ENCODE measurements around the gene AAK1.
"Not testable (repeated sequence)": the region's sequence is repeated elsewhere in the genome, so short reads cannot be mapped to it uniquely, and the experiment has no call there.

The AAK1 gene

DNA sequence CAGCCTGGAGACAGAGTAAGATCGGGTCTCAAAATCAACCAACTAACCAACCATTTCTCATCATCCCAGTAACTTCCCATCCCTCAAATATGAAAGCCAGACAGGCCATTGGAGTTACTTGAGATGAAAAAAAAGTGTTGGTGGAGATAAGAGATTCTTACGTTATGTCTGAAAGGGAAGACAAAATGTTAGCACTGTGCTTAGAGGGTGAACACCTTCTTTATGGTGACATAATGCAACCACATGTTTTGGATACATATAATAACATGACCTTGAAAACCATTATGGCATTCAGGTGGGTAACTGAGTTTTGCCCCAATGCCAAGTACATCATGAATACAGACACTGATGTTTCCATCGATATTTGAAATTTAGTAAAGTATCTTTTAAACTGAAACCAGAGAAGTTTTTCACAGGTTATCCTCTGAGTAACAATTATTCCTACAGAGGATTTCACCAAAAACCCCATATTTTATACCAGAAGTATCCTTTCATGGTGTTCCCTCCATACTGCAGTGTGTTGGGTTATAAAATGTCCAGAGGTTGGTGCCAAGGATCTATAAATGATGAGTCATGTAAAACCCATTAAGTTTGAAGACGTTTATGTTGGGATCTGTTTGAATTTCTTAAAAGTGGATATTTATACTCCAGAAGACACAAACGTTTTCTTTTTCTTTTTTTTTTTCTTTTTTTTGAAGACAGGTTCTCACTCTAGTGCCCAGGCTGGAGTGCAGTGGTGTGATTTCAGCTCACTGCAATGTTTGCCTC is 45.5 kb downstream of the AAK1 start:
- no peak for DNase-seq (ENCODE audit: low spot score)

DNA sequence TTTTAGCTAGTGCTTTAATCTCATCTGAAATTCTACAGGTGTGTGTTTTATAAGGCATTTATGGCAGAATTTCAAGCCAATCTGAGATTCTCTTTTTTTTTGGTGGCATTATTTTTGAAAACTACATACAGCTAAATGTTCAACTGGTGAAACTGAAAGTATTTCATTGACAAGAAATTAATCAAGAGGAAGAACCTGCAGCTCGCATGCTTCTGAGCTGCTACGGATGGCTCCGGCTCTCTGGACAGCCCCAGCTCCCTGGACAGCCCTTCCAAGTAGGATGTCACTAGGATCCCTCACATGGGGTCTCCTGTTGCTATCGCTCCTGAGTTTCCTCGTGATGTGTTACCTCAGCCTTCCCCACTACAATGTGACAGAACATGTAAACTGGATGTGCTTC is 46.4 kb downstream of the AAK1 start:
- no peak for DNase-seq (ENCODE audit: low spot score)

DNA sequence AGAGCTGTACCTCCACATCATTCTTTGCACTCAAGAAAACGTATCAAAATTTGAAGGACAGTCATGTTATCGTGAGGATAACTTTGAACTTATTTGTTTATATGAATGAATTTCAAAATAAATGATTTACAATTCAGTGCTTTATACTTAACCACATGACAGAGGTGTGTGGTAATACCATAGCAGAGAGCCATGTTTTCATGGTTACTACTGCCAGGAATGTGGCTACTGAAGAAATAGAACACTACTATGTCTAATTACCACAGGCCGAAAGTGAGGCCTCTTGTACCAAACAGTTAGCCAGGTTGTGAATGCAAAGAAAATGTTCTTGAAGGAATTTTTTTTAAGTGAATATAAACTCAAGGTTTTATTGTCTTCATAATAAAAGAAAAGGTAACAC is 49.2 kb downstream of the AAK1 start:
- DNase-seq (ENCODE audit: low spot score): no peak

DNA sequence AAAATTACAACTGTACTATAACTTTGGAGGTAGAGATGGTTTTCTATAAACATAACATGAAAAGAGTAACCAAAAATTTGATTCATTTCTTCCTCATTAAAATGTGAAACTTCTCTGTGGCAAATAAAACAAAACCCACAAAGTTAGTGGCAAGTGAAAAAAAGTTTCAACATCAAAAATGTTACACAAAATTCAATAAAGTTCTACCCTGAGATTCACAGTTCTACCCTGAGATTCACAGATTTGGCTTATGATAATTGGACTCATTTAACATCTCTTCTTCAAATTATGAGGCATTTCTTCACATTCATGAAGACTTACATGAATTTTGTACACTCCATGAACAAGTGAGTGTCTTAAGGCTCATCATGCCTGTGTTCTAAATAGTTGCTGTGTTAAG is 51.0 kb downstream of the AAK1 start:
- no peak for DNase-seq (ENCODE audit: low spot score)

DNA sequence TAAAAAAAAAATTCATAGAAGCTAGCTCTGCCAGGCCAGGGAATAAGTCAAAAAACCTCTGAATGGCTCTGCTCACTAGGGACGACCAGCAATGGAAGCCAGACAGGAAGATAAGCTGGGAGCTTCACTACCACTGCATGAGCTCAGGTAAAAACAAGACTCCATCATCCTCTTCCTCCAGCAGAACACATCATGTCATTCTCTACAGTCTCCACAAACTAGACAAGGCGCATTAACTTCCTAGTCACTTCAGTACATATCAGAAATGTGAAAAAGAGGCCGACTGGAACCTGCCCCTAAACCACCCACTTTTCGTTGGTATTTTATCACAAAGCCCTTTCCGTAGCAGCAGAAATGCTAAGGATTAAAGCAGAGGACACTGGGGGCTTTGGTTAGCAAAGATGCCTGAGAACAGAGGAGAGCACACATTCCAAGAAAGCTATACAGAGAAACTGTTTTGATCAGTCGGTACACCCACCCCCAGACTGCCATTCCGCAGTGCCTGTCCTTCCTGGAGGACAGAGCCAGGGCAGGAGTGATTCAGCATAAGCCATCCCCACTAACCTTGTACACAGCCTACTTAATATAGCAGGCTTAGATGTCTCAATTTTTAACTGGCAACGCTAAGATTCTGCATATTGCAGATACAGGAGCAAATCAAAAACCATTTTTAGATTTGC is 53.4 kb downstream of the AAK1 start:
- no peak for DNase-seq (ENCODE audit: low spot score)

DNA sequence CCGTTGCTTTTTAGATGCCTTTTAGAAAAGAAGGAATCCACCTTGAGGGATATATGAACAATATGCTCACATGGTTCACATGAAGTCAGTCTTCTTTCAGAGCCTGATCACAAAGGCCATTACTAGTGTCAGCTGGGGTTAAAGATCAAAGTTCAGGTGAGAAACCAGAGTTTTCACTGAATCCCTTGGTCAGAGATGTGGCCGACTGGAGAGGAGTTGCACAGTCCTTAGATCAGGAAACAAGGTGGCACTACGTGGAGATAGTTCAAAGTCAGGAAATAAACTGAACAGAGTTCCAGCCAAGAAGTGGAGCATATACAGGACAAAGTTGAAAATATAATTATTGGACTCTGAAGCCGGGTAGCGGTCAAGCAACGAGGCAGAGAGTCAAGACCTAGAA is 54.6 kb downstream of the AAK1 start:
- DNase-seq (ENCODE audit: low spot score): no peak

DNA sequence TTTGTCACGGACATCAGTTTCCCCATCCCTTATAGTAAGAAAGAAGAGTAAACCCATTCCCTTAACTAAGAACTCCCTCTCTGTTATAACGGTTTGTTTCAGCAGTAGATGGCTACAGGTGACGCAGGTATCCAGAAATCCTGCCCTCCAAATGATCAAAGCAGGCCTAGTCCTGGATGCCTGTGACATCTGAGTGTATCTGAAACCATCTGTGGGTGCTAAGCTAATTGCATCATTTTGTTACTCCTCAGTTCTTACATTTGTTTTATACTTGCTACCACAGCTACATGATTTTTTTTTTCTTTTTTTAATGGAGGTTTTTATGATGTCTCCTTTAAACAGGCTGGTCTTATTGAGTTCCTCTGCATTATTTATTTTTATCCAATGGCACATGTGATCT is 55.1 kb downstream of the AAK1 start:
- no peak for DNase-seq (ENCODE audit: low spot score)

DNA sequence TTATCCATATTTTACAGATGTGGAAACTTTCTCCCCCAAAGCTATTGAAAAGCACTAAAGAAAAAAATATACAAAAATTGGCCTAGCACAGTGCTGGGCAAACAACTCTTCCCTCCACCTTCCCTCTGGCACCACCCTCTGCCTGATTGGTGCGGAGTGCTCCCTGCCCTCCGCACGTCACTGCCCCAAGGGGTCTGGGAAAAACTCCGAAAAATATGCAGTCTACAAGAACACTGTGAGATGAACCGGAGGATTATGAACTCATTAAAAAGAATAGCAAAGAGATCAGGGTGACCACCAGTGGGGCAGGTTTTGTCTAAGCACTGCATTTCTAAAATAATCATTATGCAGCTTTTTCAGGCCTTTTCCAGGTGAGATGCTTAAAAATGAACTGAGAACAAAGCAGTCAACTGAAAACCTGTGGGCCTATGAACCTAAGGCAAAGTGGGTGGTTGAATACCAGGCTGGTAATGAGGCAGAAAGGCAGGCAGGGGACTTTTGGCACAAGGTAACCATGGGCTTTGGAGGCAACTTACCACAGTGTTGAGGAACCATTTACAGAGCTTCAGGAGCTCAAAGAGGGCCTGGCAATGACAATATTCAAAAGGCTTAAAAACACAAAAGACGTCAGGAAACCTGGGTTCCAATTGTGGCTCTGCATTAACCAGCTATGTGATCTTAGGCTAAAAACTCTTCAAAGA is 57.5 kb downstream of the AAK1 start:
- no peak for DNase-seq (ENCODE audit: low spot score)

DNA sequence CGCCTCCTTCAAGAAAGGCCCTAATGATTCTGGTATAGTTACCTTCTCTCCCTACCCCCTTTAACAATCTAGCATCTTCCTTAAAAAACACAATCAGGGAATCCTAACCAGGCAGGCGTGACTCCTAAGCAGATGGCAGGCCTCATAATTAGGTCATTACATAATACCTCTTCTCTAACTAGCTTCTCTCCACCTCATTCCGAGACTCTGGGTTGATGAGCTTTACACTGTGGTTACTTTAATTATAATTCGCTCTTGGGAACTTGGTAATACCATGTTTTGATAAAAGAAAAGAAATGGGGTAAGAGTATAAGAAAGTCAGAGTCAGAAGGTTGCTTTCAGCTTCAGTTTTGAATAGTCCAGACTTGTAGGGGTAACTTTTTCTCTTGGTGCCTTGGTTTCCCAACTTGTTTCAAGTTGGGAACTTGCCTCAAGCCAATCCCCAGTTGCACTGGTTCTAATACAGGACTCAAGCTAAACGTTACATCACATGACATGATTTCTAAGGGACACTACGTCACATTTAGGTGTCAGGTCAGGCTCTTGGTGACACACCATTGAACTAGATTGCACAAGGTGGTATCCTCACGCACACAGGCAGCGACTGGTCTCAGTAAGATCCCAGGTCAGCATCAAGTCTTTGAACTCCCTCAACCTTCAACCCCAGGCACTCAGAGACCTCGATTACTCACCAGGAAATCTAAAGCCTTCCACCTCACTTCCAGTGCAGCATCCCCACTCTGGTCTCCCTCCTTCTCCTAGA is 59.2 kb downstream of the AAK1 start:
- no peak for DNase-seq (ENCODE audit: low spot score)

DNA sequence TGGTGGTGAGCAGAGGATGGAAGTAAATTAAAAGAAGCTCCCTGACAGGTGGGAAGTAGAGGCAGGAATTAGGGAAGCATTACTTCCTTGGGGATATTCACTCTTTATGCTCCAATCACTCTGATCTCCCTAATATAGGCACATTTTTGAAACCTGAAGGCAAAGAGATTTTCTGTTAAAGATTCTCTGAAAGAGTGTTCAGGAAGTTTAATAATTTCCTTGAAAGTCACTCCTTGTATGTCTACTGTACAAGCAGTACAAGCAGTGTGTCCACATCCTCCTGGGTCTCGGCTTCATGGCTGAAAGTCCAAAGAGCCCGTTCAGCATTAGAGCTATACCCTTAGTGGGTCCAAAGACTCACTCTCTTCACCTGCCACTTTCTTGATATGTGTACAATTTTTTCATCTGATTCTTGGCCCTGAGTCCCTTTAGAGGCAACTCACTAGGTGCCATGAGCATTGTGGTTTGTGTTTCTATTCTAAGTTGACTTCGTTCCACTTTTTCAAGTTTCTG is 60.2 kb downstream of the AAK1 start:
- DNase-seq (ENCODE audit: low spot score): no peak

DNA sequence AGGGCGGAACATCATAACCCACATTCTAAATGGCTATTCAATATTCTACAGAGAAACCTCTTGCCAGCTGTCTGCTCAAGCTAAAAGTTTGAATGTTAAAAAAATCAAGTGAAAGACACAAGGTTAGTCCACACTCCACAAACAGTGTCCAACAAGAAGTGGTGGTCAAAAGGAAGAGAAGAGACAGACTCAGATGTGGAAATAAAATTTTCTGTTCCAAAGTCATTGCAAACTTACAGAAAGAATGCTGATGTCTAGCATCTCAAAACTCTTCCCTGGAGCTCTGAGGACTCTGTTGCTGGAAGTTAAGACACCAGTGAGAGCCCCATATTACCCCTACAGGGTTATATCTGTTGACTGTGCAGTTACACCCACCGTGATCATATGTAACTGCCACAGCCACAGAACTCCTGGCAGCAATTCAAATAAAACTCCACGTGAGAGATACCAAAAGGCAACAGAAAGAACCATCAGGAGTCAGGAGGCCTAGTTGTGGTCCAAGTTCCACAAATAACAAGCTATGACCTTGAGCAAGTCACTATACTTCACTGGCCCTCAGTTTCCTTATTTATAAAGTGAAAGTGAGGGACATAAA is 60.9 kb downstream of the AAK1 start:
- DNase-seq (ENCODE audit: low spot score): no peak

DNA sequence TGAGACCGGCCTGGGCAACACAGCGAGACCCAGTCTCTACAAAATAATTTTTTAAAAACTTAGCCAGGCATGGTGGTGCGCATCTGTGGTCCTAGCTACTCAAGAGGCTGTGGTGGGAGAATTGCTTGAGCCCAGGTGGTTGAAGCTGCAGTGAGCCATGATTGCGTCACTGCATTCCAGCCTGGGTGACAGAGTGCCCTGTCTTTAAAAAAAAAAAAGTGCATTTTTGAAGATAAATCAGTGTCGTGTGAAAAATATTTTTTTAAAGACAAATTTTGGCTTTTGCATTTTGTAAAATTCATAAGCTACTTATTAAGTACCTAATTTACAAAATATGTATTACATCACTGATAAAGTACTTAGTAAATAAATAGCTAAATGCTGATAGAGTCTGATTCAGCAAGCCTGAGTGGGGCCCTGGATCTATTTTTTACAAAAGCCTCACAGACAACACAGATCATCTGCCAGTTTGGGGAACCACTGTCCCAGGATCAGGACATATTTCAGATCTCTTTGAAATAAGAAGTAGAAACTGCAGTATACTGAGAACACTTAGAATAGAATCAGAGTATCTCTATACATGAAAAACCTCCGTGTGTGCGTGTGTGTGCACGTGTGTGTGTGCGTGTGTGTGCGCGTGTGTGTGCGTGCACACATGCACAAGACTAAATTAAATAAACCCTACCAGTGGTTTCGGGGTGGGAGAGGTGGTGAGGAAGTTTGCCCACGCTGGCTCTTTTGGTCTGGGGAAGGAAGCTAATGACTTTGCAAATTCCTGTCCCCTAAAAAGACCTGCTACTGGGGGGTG is 61.6 kb downstream of the AAK1 start:
- DNase-seq (ENCODE audit: low spot score): no peak

DNA sequence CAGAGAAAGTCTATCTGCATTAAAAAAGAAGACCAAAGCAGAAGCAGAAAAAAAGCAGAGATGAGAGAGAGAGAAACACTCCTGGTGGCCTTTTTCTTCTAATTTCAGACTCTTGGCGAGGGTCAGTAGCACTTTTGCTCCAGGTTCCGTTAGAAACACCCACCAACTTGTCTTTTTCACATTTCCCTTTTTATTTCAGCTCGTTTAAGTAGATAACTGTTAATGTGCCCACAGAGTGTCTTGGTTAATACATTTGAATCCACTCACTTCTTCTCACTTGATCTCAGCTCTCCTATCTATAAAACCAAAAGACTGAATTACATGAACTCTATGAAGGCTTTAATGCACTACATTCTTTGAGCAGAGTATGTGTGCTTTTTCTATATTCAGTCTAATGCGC is 63.1 kb downstream of the AAK1 start:
- DNase-seq (ENCODE audit: low spot score): no peak

DNA sequence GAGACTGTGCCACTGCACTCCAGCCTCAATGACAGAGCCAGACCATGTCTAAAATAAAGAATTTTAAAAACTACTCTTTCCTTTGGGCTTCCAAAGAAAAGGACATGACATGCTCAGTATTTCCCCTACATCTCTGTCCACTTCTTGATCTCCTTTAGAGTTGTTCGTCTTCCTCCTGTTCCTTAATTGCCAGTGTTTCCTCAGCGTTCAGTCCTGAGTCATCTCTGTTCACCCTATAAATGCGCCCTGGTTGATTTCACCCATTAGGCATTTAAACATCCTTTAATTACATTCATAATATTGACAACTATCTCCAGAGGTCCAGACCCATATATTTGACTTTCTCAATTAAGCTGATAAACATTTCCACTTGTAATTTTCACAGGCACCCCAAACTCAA is 64.0 kb downstream of the AAK1 start:
- DNase-seq (ENCODE audit: low spot score): no peak

DNA sequence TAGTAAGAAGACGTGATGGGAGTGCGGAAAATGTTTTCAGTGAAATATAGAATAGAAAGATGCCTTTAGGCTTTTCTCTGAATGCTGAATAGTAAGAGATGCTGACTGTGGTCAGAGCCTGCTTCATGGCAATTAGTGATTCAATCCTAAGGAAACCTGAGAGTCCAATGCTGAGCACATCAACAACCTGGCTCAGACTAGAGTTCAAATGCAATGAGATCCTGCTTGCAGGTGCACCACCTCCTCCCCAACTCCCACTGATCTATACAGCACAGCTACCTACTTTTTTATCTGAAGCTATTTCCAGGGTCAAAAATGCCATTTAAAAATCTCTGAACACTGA is 65.4 kb downstream of the AAK1 start:
- DNase-seq (ENCODE audit: low spot score): no peak

DNA sequence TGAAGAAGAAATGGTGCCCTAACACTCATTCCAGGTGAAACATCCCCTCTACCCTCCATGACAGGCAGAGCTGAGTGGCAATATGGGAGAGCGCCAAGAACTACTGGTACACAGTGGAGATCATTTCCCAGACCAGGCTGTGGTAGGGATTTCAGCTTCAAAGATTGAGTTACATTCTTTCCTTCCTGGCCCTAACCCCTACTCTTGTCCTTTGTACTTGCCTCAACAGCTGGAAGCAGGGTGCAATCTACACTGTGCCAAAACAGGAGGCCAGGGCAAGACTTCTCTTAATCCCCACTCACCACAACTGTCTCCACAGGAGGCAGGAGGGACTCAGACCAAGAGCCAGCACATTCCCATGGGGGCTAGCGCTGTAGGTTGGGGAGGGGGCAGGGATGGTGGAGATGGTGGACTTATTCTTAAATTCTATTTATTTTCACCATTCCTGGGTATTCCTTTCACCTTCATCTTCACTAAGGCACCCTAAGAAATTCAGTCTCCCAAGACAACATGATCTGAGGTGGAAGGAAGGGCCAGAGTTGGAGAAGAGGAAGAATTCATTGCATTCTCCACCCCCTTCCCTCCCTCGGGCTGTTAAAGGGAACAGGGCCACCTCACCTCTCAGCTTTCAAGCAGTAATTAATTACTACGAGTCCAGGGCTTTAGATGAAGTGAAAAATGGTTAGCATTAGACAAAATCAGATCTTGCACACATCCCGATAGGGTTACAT is 65.9 kb downstream of the AAK1 start:
- DNase-seq (ENCODE audit: low spot score): no peak

DNA sequence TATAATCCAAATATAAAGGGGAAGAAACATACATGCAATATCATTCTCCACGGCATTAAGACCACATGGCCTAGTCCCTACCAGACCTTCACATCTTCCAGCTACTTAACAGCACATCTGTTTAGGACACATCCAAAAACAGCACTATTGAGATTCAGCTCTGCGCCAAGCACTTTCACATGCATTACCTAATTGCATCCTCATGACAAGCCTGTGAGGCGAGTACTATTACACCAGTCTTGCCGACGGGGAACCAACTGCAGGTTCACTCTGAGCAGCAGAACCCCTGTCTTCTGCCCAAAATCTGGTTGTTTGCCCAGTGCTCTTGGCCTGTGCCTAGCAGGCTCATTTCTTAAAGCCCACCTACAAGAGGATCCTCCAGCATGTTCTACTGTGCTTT is 66.7 kb downstream of the AAK1 start:
- no peak for DNase-seq (ENCODE audit: low spot score)

DNA sequence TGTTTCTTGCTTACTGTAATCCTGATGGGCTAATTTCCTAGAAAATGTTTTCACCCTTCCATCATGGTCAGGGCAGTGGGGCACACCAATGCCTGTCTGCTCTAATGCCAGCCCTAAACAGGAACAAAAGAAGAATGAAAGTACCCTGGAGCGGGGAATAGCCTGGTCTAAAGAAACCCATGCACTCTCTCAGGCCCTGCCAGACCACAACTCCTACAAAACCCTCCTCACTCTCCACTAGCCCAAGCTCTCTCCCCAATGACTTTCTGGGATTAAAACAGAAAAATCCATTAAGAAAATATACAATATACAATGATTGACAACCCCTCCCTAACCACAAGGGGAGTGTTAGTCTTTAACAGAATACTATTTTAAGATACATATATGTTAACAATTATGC is 67.6 kb downstream of the AAK1 start:
- no peak for DNase-seq (ENCODE audit: low spot score)

DNA sequence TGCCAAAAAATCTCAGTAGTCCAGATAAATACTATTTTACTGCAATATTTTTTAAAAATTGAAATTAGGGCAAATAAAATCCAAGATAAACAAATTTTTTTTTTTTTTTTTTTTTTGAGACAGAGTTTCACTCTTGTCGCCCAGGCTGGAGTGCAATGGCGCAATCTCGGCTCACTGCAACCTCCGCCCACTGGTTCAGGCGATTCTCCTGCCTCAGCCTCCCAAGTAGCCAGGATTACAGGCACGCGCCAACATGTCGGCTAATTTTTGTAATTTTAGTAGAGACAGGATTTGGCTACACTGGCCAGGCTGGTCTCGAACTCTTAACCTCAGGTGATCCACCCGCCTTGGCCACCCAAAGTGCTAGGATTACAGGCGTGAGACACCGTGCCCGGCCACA is 68.2 kb downstream of the AAK1 start:
- DNase-seq (ENCODE audit: low spot score): not testable (repeated sequence)

DNA sequence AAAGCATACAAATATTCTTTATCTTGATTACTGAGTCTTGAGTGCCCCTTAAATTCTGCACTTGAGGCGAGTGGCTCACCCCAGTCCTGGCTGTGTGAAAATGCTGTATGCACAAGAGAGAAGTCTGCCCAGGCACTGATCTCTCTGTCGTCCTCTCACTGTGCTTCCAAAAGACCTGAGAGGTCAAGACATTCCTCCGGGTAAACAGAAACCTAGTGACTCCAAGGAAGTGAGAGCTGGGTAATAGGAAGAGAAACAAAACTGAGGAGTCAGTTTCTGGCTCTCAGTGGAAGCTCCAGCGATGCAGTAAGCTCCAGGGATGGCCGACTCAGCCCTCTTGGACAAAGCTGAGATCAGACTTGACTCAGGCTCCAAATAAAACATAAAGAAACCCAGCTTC is 70.9 kb downstream of the AAK1 start:
- DNase-seq (ENCODE audit: low spot score): no peak

DNA sequence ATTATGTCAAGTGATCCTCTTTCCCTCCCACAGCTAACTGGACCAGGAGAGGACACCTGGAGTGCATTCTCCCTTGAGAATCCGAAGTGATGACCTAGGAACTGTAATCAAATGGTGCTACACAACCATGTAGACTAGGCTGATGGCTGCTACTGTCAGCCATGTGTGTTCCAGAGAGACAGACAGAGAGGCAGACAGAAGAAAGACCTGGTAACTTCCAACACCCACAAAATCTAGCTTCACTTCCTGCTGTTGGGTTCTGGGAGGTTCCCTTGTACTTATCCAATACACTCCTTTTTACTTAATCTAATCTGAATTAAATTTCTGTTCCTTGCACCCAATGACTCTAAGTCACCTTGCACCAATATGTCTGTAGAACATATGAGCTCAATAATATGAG is 72.3 kb downstream of the AAK1 start:
- no peak for DNase-seq (ENCODE audit: low spot score)
